Hepatocyte (in vitro differentiated cells): ENCODE results near the gene CCDC88C.

Experiments
- EZH2 ChIP-seq: fragments of 200-600 bp; sonication (generic); IDR thresholded peaks from 2 replicates; pipeline ENCODE4 v1.6.1; 2016; ENCODE audit warnings: antibody characterized with exemption, mild to moderate bottlenecking, borderline replicate concordance
- EZH2phosphoT487 ChIP-seq: fragments of 200-600 bp; sonication (generic); IDR thresholded peaks from one replicate; pipeline ENCODE4 v1.6.1; 2018; ENCODE audit warnings: antibody characterized with exemption, mild to moderate bottlenecking, low read depth, moderate library complexity; ENCODE audit not compliant: unreplicated experiment, severe bottlenecking
- TF ChIP-seq, protein P1 (sequence below): fragments of 200-600 bp; sonication (generic); IDR thresholded peaks from 2 replicates; pipeline ENCODE4 v1.5.1; 2016; ENCODE audit warnings: antibody characterized with exemption, mild to moderate bottlenecking; ENCODE audit not compliant: poor library complexity

DNA sequence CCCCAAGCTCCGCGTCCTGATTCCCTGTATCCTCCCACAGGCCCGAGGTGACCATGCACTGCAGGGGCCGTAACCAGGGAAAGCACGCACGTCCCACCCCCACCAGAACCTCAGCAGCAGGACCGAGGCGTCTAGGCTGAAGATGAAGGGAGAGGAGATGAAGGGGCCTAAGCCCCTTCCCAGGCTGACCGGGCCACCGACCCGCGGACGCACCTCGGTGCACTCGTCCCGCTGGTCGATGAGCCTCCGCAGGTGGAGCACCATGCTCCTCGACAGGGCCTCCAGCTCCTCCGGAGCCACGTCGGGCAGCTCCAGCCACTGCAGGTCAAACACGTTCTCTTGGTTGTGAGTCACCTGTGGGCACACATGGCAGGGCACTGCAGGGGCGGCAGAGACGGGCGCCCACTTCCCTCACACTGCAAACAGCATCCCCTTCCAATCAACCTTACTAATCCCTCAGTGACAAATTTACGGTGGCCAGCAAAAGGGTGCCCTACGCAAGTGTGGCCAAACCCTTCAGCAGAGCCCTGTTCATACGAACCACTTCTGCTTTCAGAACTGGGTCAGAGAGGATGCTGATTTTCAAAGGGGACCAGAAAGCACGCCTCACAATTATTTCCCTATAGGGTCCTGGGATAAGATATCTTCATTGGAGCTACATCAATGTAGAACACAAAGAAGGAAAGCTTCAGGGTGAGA lies 77.8 kb downstream of the CCDC88C start:
- TF ChIP-seq, protein P1, sequence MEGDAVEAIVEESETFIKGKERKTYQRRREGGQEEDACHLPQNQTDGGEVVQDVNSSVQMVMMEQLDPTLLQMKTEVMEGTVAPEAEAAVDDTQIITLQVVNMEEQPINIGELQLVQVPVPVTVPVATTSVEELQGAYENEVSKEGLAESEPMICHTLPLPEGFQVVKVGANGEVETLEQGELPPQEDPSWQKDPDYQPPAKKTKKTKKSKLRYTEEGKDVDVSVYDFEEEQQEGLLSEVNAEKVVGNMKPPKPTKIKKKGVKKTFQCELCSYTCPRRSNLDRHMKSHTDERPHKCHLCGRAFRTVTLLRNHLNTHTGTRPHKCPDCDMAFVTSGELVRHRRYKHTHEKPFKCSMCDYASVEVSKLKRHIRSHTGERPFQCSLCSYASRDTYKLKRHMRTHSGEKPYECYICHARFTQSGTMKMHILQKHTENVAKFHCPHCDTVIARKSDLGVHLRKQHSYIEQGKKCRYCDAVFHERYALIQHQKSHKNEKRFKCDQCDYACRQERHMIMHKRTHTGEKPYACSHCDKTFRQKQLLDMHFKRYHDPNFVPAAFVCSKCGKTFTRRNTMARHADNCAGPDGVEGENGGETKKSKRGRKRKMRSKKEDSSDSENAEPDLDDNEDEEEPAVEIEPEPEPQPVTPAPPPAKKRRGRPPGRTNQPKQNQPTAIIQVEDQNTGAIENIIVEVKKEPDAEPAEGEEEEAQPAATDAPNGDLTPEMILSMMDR: no peak
- TF ChIP-seq EZH2phosphoT487: no peak
- TF ChIP-seq EZH2: no peak
